ENCODE results near the gene SELENOM.
"Not testable (repeated sequence)": the region's sequence is repeated elsewhere in the genome, so short reads cannot be mapped to it uniquely, and the experiment has no call there.

GRCh38 chr22:31073545-31074145 lies 33.7 kb downstream of the SELENOM start:
- TF ChIP-seq, protein P1, sequence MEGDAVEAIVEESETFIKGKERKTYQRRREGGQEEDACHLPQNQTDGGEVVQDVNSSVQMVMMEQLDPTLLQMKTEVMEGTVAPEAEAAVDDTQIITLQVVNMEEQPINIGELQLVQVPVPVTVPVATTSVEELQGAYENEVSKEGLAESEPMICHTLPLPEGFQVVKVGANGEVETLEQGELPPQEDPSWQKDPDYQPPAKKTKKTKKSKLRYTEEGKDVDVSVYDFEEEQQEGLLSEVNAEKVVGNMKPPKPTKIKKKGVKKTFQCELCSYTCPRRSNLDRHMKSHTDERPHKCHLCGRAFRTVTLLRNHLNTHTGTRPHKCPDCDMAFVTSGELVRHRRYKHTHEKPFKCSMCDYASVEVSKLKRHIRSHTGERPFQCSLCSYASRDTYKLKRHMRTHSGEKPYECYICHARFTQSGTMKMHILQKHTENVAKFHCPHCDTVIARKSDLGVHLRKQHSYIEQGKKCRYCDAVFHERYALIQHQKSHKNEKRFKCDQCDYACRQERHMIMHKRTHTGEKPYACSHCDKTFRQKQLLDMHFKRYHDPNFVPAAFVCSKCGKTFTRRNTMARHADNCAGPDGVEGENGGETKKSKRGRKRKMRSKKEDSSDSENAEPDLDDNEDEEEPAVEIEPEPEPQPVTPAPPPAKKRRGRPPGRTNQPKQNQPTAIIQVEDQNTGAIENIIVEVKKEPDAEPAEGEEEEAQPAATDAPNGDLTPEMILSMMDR (IDR thresholded peaks at IDR 0.05; ENCODE audit: low read depth, low read length, poor library complexity, severe bottlenecking), result not testable (repeated sequence)
- not testable (repeated sequence) for TF ChIP-seq EZH2phosphoT487 (IDR thresholded peaks at IDR 0.05; ENCODE audit: borderline replicate concordance, low read length)

Data from DOHH2 (cell line).